NCI-H524 (cell line): Measurements from ENCODE around the gene OR51B5.
A peak's percentile ranks its signal among the peaks of the same experiment; 100 is the strongest.
"Not testable (repeated sequence)": the region's sequence is repeated elsewhere in the genome, so short reads cannot be mapped to it uniquely, and the experiment has no call there.

Source experiments
- DNase-seq, 2 experiments: peaks; one replicate each; lab custom pipeline; 2025; lab: John Stamatoyannopoulos, UW

OR51B5 gene

DNA sequence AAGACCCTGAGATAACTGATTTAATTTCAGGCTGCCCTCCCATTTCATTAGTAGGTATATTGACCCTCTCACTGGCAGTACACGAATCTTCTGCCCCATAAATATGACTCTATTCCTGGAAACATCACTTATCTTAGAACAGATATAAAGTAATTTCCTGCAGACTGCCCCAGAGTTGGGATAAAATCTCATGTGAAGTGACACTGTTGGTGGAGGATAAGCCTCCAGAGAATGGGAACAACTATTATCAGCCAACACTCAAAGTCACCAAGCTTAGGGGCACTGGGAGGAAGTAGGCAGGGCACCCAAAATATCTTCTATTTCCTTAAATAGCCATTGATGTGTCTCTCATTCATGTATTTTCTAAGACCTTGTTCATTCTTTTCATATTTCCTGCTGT, 8.2 kb downstream of the OR51B5 start:
- DNase-seq: no peak

DNA sequence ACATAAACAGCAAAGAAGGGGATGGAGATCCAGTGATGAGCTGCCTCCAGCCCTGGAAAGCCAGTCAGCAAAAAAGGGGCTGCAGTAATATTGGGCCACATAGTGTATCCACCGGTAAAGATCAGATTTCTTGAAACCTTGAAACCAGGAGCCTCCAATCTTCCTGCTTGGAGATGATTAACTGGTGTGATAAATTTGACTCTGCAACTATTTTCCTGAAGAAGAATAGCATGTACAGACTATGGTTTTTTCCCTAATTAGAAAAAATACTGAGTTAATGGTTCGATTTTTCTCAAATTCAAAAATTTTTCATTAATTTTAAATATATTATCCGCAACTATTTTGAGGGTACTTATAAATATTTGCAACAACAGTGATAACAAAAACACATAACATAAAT, 19.1 kb downstream of the OR51B5 start, which contains the start of gene OR51B2:
Gene OR51B2 (minus strand): TSS at position 101 of the 400 bp plus-strand sequence. CDS start 0 bp downstream, at position 101.
- no peak for DNase-seq

DNA sequence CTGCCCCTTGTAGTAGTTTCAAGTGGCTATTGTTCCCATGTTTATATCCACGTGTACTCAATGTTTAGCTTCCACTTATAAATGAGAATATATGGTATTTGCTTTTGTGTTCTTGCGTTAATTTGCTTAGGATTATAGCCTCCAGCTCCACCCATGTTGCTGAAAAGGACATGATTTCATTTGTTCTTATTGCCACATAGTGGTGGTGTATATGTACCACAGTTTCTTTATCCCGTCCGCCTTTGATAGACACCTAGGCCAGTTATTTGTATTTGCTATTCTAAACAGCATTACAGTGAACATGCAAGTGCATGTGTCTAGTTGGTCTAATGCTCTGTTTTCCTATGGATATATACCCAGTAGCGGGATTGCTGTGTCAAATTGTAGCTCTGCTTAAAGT, 26.0 kb downstream of the OR51B5 start:
- DNase-seq: no peak

DNA sequence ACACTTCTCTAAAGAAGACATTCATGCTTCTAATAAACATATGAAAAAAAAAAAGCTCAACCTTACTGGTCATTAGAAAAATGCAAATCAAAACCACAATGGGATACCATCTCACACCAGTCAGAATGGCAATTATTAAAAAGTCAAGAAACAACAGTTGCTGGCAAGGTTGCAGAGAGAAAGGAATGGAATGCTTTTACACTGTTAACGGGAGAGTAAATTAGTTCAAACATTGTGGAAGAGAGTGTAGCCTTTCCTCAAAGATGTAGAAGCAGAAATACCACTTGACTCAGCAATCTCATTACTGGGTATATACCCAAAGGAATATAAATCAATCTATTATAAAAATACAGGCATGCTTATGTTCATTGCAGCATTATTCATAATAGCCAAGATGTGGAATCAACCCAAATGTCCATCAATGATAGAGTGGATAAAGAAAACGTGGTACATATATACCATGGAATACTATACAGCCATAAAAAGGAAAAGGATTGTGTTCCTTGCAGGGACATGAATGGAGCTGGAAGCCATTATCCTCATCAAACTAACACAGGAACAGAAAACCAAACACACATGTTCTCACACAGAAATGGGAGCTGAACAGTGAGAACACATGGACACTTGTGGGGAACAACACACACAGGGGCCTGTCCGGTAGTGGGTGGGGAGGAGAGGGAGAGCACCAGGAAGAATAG, 29.8 kb downstream of the OR51B5 start:
- DNase-seq: not testable (repeated sequence)

DNA sequence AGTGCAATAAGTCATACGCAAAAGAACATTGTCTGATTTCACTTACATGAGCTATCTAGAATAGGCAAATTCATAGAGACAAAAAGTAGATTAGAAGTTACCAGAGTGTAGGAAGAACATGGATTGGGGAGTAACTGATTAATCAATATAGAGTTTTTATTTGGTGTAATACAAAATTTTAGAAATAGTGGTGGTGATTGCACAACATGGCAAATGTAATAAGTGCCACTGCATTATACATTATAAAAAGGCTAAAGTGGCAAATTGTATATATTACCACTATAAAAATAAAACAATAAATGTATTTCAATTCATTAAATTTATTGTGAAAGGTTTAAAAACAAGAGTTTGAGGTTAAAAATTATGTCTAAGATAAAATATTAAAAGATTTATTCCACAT, 32.9 kb downstream of the OR51B5 start:
- DNase-seq: no peak

DNA sequence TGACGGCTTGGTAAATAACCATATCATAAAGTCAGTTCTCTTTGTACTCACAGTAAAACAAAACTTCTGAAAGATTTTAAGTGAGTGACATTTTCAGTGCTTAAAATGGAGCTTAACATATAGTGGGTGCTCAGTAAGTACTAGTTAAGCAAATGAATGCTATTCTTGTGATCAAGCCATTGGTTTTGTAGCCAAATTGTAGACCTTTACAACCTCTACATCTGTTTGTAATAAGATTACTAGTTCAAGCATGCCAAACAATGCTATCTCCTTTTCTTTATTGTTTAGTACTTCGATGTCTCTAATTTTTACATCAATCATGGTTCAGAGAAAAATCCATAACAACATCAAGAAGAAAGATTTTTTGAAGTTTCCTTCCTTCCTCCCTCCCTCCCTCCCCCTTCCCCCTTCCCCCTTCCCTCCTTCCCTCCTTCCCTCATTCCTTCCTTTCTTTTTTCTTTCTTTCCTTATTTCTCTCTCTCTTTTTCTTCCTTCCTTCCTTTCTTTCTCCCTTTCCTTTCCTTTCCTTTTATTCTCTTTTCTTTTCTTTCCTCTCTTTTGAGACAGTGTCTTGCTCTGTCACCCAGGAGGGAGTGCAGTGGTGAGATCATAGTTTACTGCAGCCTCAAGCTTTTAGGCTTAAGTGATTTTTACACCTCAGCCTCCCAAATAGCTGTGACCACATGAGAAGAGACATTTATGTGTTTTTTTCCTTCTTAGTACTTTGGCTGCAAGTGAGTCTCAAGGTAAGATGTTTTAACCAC, 35.9 kb downstream of the OR51B5 start:
- DNase-seq: no peak

DNA sequence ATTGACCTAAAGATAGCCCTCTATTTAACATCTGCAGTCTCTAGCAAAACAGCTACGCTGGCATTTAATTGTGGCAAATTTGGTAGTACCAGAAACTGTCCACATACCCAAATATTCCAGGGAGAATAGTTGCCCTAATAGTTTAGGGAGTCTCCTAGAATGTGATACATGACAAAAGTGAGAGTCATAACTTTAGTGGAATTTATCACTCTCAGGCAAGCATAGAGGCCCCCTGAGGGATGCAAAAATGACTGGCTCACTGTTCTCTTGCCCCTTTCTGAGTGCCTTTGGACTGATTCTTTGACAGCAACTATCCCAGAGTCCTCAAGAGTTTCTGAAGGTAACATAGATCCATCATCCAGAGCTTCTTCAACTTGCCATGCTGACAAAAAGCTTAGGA, 39.3 kb downstream of the OR51B5 start:
- DNase-seq: no peak

DNA sequence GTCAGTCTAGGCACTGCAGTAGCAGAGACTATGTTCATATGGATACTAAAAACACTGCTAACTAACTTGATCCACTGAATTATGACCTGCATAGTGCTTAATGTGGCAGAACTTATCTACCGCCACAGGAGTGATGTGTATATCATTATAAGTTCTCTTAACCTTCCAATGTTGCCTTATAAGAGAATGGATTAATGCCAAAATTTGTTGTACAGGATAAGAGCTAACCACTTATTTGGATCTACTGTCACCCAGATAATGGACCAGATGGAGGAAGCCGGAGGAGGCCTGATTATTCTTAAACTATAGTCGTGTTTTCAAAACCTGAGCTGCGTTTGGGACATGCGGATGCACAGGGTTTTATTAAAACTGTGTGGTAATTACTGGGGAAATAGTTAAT, 39.7 kb downstream of the OR51B5 start:
- DNase-seq: no peak

DNA sequence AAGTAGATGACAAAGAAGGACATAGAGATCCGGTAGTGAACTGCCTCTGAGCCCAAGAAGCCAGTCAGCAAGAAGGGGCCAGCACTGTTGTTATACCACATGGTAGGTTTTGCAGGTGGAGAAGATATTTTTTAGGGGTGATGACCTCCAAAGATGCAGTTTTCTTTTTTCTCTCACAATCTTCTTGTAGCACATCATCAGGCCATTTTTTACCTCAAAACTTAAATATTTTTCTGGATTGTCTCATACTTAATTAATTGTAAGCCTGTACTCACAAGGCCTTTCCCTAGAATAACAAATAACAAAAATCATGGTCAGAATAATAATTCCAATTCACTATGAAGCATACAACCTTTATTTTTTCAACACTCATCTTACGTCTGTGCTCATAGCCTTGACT, 41.5 kb downstream of the OR51B5 start, which contains the start of gene OR51B4:
Gene OR51B4 (minus strand): TSS at position 101 of the 400 bp plus-strand sequence. CDS start 0 bp downstream, at position 101.
- no peak for DNase-seq

DNA sequence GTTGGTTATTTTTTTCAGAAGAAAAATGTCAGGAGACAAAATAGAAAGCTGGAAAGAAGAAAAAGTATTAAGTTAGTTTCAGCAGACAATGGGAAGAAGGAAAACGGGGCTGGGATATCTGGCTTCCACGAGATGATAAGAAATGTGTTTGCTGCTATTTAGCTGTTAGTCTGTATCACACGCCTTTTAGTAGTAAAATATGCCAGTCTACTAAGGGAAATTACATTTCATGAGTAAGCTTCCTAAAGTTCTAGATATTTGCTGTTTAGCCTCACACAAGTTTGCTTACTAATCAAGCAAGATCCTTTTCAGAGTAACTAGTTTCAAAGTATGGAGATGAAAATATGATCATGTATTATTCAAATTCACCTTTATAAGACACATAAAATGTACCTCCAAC, 43.1 kb downstream of the OR51B5 start:
- no peak for DNase-seq

DNA sequence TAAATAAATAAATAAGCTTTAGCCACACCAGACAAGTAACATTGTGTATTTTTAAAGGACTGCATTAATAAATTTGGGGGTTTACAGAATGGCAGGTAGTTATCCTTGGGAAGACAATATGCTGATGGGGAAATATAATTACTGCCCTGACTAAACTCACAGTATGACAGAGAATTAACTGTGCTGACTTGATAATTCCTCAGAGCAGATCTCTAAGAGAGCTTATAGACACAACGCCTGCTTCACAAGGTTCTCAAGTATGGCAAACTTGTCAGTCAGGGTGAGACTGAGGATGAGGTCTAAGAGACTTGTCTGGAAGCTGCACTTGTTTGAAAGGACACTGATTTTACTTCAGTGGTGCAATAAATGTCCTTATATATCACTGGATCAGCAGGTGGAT, 44.9 kb downstream of the OR51B5 start:
- peak in 1 of 2 experiments; percentile 17 for DNase-seq

DNA sequence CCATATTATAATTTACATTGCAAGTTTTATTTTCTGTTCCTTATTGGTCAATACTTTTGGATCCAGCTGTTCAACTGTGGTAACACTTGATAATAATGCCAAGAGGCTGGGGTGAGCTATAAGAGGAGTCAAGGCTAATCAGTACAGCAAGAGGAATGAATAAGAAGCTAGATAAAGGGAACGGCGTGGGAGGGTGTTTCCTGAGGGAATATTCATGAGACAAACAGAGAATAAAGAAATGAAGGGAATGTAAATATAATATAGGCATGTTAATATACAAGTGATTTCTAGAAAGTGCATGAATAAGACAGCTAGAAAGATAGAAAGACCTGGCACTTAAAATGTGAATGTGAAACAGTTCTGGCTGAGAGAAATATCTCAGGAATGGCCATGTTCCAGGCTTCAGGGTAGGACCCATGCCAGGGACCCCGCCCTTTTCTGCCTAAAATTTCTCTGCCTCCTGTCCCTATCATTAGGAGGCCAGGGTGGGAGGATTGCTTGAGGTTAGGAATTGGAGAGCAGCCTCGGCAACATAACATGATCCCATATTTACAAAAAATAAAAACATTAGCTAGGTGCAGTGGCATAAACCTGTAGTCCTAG, 45.5 kb downstream of the OR51B5 start:
- no peak for DNase-seq

DNA sequence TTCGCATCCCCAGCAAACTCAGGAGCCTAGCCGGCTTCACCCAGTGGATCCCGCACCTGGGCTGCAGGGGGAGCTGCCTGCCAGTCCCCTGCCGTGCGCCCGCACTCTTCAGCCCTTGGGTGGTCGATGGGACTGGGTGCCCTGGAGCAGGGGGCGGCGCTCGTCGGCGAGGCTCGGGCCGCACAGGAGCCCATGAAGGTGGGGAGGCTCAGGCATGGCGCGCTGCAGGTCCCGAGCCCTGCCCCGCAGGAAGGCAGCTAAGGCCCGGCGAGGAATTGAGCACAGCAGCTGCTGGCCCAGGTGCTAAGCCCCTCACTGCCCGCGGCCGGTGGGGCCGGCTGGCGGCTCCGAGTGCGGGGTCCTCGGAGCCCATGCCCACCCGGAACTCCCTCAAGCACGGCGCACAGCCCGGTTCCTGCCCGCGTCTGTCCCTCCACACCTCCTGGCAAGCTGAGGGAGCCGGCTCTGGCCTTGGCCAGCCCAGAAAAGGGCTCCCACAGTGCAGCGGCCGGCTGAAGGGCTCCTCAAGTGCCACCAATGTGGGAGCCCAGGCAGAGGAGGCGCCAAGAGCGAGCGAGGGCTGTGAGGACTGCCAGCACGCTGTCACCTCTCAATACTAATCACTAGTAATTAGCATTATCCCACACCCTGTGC, 48.9 kb downstream of the OR51B5 start:
- not testable (repeated sequence) for DNase-seq

DNA sequence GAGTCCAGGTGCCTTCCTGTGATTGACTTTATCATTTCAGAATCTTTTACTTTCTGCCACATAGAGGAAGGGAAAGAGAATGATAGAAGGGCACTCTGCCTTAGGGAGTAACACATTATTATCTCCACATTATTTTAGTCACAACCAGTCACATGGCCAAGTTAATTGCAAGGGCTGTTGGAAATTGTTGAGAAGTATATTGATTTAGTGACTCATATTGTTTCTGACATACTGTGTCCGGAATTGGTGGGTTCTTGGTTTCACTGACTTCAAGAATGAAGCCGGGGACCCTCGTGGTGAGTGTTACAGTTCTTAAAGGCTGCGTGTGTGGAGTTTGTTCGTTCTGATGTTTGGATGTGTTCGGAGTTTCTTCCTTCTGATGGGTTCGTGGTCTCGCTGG, 50.3 kb downstream of the OR51B5 start:
- DNase-seq: no peak
